ENCODE measurements around the gene PIK3R5.
"Not testable (repeated sequence)": the region's sequence is repeated elsewhere in the genome, so short reads cannot be mapped to it uniquely, and the experiment has no call there.

Gene PIK3R5

DNA sequence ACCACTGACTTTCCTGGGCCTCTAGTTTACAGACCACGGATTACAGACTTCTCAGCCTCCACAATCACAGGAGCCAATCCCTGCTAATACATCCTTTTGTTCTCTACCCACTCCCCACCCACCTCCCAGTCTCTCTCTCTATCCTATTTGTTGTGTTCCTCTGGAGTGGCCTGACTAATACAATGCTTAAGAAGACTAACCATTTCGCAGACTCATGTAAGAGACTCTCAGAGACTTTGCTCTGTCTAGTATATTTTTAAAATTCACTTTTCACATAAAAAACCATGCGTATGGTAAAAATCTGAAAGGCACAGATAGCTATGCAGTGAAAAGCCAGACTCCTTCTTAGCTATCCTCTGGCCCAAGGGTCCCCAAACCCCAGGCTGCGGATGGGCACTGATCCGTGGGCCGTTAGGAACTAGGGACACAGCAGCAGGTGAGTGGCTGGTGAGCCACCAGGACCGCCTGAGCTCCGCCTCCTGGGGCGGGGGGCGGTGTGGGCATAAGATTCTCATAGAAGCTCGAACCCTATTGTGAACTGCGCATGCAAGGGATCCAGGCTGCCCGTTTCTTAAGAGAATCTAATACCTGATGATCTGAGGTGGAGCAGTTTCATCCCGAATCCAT lies 105.6 kb downstream of the PIK3R5 start:
- in situ Hi-C loops (cut with MboI; ENCODE audit: low sequenced_read_pairs, unreplicated experiment) = no loop called here
- DNase-seq (ENCODE audit: low spot score) = no peak
- TF ChIP-seq, protein P1, sequence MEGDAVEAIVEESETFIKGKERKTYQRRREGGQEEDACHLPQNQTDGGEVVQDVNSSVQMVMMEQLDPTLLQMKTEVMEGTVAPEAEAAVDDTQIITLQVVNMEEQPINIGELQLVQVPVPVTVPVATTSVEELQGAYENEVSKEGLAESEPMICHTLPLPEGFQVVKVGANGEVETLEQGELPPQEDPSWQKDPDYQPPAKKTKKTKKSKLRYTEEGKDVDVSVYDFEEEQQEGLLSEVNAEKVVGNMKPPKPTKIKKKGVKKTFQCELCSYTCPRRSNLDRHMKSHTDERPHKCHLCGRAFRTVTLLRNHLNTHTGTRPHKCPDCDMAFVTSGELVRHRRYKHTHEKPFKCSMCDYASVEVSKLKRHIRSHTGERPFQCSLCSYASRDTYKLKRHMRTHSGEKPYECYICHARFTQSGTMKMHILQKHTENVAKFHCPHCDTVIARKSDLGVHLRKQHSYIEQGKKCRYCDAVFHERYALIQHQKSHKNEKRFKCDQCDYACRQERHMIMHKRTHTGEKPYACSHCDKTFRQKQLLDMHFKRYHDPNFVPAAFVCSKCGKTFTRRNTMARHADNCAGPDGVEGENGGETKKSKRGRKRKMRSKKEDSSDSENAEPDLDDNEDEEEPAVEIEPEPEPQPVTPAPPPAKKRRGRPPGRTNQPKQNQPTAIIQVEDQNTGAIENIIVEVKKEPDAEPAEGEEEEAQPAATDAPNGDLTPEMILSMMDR (IDR thresholded peaks at IDR 0.05; ENCODE audit: borderline replicate concordance, control extremely low read depth, extremely low read depth, insufficient read depth, missing control alignments) = no peak

DNA sequence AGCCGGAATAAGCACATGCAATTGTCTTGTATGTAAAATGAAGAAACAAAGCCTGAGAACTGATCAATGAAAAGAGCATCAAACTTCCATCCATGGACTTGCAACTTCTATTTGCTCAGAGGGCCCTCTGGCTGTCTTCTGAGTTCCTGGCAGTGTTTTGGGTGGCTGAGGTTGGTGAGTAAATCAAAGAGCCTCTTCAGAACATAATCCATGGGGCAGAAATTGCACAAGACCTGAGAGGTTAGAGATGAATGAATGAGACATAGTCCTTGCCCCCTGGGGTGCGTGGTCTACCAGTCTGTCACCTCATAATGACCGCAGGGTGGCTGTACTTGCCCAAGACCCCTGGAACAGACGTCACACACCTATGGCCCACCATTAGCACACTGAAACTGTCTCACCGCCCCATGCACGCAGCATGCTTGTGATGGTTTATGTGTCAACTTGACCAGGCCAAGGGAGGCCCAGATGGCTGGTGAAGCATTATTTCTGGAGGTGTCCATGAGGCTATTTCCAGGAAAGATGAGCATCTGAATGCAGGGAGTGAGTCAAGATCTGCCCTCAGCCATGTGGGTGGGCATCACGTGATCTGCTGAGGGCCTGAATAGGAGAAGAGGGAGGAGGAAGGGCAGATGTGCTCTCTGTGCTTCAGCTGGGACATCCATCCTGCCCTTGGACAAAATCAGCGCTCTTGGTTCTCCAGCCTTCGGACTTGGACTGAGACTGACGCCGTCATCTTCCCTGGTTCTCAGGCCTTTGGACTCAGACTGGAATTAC lies 106.3 kb downstream of the PIK3R5 start:
- TF ChIP-seq, protein P1 (IDR thresholded peaks at IDR 0.05; ENCODE audit: borderline replicate concordance, control extremely low read depth, extremely low read depth, insufficient read depth, missing control alignments) = no peak
- no peak for DNase-seq (ENCODE audit: low spot score)
- in situ Hi-C loops (cut with MboI; ENCODE audit: low sequenced_read_pairs, unreplicated experiment) = no loop called here

DNA sequence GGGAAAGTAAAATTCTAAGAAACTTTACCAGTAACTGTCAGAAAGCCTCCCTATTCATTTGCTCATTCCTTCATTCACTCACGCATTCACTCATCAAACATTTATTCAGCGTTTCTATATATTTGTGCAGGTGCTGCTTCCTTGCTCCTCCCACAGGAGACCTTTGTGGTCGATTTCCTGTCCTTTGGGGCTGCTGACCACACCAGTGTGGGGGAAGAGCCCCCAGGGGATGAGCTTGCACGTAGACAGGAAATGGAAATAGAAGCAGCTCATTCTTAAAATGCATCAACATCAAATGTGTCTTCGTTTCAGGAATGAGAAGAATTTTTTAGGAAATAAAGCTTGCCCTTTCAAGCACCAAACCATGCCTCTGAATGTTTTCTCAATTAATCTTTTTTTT lies 107.6 kb downstream of the PIK3R5 start:
- DNase-seq (ENCODE audit: low spot score) = peak; percentile 65
- in situ Hi-C loops (cut with MboI; ENCODE audit: low sequenced_read_pairs, unreplicated experiment) = no loop called here
- TF ChIP-seq, protein P1 (IDR thresholded peaks at IDR 0.05; ENCODE audit: borderline replicate concordance, control extremely low read depth, extremely low read depth, insufficient read depth, missing control alignments) = no peak

DNA sequence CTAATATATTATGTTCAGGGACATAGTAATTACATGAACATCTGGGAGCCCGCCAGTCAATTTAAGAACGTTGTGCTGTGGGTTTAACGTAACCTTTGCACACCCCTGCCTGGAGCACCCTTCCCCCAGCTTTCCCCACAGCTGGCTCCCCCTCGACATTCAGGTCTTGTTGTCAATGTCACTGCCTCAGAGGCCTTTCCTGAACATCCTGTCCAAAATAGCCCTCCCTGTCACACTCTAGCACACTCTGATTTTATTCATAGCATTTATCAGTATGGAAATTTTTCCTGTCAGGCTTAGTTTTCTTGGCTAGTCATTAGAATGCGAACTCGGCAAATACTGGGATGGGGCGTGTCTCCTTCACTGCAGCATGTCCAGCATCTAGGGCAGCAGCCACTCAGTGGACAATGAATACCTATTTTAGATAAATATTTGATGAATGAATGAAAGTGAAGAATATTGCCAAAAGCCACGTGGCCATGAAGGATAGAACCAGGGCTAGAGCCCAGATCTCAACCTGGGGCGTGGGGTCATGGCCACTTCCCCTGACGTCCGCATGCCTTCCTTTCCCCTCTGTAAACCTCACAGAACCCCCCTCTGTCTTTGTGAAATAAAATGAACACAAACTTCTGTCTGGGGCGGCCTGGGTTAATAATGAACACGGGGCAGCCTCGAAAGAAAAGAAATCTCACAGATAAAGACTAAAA lies 108.5 kb downstream of the PIK3R5 start:
- in situ Hi-C loops (cut with MboI; ENCODE audit: low sequenced_read_pairs, unreplicated experiment) = no loop called here
- TF ChIP-seq, protein P1 (IDR thresholded peaks at IDR 0.05; ENCODE audit: borderline replicate concordance, control extremely low read depth, extremely low read depth, insufficient read depth, missing control alignments) = no peak
- DNase-seq (ENCODE audit: low spot score) = no peak

DNA sequence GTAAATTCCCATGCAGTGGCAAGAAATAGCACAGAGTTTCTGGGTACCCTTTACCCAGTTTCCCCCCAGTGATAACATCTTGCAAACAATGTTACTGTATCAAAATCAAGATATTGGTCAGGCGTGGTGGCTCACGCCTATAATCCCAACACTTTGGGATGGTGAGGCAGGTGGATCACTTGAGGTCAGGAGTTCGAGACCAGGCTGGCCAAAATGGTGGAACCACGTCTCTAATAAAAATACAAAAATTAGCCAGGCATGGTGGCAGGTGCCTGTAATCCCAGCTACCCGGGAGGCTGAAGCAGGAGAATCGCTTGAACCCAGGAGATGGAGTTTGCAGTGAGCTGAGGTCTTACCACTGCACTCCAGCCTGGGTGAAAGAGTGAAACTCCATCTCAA lies 109.3 kb downstream of the PIK3R5 start:
- DNase-seq (ENCODE audit: low spot score); in situ Hi-C loops (cut with MboI; ENCODE audit: low sequenced_read_pairs, unreplicated experiment): not testable (repeated sequence)

DNA sequence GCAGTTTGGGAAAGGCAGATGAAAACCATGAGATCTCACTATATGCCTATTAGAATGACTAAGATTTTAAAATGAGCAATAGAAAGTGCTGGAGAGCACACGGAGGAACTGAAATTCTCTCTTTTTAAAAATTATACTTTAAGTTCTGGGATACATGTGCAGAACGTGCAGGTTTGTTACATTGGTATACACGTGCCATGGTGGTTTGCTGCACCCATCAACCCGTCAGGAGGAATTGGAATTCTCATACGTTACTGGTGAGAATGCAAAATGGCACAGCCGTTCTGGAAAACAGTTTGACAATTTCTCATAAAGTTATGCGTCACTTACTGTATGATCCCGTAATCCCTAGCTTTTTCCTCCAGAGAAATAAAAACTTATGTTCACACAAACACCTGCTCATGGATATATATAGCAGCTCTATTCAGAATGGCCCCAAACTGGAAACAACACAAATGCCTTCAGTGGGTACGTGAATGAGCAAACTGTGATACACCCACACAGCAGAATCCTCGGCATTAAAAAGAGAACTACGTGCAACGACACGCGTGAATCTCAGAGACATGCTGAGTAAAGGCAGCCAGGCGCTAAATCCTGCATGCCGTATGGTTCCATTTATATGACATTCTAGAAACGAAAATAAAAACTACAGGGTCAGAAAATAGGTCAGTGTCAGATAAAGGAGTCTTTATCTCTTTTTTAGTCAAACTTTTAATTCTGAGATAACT lies 109.9 kb downstream of the PIK3R5 start:
- in situ Hi-C loops (cut with MboI; ENCODE audit: low sequenced_read_pairs, unreplicated experiment) = no loop called here
- TF ChIP-seq, protein P1 (IDR thresholded peaks at IDR 0.05; ENCODE audit: borderline replicate concordance, control extremely low read depth, extremely low read depth, insufficient read depth, missing control alignments) = no peak
- no peak for DNase-seq (ENCODE audit: low spot score)
